Neural cell (in vitro differentiated cells): ENCODE results near the gene ACRV1.

Source experiments
- CTCF ChIP-seq: fragments of 450-650 bp; IDR thresholded peaks from 2 replicates; pipeline ENCODE4 v1.5.1; 2014; ENCODE audit warnings: antibody characterized with exemption, mild to moderate bottlenecking, moderate library complexity; ENCODE audit not compliant: poor library complexity, severe bottlenecking
- EP300 ChIP-seq: fragments of 450-650 bp; conservative IDR thresholded peaks from 2 replicates; pipeline ENCODE4 v1.6.1; 2014; ENCODE audit warnings: antibody characterized with exemption, mild to moderate bottlenecking, moderate library complexity; ENCODE audit not compliant: poor library complexity, severe bottlenecking
- MXI1 ChIP-seq: fragments of 450-650 bp; conservative IDR thresholded peaks from 2 replicates; pipeline ENCODE4 v1.6.1; 2014; ENCODE audit warnings: antibody characterized with exemption, mild to moderate bottlenecking; ENCODE audit not compliant: poor library complexity, severe bottlenecking
- POLR2AphosphoS5 ChIP-seq: IDR thresholded peaks from 2 replicates; pipeline ENCODE4 v1.6.1; 2012
- RAD21 ChIP-seq: fragments of 450-650 bp; conservative IDR thresholded peaks from 2 replicates; pipeline ENCODE4 v1.6.1; 2014; ENCODE audit warnings: antibody characterized with exemption, mild to moderate bottlenecking, moderate library complexity

GRCh38 chr11:125627236-125627910 is 53.3 kb downstream of the ACRV1 start:
- TF ChIP-seq RAD21 (no peak), CTCF (no peak), MXI1 (no peak), EP300 (no peak), POLR2AphosphoS5 (no peak)
